Activated T-cell treated with anti-CD3 and anti-CD28 coated beads for 48 hours (primary cell): Measurements from ENCODE around the gene TASP1.
"Not testable (repeated sequence)": the region's sequence is repeated elsewhere in the genome, so short reads cannot be mapped to it uniquely, and the experiment has no call there.

Experiments
- DNase-seq: peaks from one replicate; pipeline ENCODE4 v3.0.0-alpha.2; 2020; ENCODE audit warnings: low read depth

Gene TASP1

DNA sequence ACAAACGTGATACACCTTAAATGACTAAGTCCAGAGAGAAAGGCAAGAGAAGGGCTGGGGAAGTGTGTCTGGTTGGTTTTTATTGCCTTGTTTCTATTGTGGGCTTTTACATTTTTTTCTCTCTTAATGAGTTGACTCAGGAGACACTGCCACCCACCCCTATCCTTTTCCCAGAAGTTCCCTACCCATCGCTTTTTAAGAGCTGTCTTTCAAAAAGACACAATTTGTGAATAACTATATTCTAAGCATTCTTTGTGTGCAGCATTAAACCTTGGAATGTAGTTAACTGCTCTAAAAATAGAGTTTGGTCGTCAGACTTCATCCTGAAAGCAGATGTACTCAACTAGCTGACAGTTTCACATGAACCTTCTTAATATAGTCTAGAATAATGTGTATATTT lies 242.7 kb downstream of the TASP1 start:
- no peak for DNase-seq

DNA sequence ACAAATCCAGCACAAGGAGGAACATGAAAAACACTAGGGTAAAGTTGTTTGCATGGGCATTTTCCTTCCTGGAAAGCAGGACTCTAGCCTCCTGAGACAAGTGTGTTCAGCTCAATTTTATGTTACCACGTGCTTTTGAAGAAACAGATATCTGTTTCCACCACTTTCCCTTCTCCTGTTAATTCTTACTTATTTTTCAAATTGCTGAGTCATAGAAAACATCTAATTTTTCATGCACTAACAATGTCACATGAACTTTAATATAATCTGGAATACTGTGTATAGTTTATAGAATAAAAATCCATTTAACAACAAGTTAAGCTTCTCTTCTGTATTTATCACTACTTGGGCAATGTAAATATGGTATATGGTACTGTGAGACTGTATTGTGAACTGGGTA lies 243.5 kb downstream of the TASP1 start:
- no peak for DNase-seq

DNA sequence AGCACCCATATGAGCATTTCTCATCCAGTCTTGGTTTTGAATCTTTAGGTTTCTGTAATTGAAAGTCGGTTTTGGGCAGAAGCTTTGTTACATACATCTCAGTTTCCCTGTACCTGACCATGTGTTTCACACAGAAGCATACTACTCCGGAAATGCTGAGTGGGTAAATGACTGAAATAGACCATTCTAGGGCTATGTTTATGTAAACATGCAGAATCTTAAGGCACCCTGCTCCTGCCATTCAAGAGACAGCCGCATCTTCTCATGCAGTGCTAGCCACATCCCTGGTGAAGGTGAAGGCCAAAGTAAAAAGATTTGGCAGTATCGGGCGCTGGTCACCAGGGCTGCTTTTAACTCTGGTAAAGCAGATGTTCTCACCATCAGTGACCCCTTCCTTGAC lies 246.3 kb downstream of the TASP1 start:
- no peak for DNase-seq

DNA sequence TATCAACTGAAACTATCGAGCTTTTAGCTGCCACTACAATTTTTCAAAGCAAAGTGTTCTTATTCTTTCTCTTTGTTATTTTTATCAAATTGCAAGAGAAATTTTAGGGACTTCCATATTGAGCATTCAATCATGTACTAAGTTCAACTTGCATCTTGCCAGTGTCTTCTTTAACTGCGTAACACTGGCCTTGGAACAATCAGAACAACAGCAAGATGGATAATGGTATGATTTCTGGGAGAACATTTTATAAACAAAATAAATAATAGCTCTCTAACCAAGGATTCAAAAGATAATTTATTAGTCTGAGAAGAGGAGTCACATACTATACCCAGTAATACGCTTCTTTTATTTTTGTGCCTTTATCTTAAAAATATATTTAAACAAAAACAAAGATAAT lies 249.6 kb downstream of the TASP1 start:
- DNase-seq, result no peak

DNA sequence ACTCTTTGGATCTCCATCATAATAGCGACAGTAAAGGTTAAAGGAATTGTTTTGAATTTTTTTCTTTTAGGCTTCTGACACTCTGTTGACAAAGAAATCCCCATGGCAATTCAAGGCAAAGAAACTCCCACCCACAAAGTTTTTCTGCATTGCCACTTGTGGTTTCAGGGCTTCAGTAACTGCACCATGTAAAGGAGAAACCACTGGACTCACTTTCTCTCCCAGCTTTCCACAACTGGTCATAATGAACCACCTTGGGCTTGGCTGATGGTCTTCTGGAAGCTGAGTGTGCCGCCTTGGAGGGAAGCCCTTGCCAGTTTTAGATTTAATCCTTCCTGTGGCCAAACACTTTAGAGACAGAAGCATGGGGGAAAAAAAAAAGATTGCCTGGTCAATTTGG lies 254.6 kb downstream of the TASP1 start:
- DNase-seq, result no peak

DNA sequence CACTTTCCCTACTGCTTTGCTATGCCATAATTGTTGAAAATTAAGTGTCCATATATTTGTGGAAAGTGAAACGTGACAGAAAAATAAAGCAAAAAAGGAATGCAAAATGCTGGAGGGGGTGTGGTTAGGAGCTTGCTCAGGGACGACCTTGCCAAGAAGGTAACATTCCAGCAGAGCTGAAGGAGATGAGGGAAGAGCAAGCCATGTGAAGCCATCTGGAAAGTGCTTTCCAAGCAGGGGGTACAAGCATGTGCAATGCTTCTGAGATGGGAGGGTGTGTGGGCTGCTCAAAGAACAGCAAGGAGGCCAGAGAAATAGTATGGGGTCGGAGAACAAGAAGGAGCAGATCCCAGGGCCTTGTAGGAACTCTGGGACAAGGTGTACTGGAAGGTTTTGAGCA lies 255.9 kb downstream of the TASP1 start:
- DNase-seq, result no peak

DNA sequence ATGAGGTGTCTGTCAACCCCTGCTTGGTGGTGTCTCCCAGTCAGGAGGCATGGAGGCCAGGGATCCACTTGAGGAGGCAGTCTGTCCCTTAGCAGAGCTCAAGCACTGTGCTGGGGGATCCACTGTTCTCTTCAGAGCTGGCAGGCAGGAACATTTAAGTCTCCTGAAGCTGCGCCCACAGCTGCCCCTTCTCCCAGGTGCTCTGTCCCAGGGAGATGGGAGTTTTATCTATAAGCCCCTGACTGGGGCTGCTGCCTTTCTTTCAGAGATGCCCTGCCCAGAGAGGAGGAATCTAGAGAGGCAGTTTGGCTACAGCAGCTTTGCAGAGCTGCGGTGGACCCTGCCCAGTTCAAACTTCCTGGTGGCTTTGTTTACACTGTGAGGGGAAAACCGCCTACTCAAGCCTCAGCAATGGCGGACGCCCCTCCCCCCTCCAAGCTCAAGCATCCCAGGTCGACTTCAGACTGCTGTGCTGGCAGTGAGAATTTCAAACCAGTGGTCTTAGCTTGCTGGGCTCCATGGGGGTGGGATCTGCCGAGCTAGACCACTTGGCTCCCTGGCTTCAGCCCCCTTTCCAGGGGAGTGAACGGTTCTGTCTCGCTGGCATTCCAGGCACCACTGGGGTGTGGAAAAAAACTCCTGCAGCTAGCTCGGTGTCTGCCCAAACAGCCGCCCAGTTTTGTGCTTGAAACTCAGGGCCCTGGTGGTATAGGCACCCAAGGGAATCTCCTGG lies 258.1 kb downstream of the TASP1 start:
- not testable (repeated sequence) for DNase-seq

DNA sequence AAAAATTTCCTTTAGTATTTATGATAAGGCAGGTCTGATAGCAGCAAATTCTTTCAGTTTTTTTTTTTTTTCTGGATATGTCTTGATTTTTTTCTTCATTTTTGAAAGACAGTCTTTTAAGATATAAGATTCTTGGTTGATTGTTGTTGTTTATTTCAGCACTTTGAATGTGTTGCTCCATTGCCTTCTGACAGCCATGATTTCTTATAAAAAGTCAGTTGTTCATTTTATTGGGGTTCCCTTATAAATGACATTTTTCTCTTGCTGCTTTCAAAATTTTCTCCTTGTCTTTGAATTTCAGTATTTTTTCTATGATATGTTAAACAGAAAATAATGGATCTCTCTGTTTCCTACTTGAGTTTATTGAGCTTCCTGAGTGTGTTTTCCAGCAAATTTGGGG lies 265.3 kb downstream of the TASP1 start:
- no peak for DNase-seq

DNA sequence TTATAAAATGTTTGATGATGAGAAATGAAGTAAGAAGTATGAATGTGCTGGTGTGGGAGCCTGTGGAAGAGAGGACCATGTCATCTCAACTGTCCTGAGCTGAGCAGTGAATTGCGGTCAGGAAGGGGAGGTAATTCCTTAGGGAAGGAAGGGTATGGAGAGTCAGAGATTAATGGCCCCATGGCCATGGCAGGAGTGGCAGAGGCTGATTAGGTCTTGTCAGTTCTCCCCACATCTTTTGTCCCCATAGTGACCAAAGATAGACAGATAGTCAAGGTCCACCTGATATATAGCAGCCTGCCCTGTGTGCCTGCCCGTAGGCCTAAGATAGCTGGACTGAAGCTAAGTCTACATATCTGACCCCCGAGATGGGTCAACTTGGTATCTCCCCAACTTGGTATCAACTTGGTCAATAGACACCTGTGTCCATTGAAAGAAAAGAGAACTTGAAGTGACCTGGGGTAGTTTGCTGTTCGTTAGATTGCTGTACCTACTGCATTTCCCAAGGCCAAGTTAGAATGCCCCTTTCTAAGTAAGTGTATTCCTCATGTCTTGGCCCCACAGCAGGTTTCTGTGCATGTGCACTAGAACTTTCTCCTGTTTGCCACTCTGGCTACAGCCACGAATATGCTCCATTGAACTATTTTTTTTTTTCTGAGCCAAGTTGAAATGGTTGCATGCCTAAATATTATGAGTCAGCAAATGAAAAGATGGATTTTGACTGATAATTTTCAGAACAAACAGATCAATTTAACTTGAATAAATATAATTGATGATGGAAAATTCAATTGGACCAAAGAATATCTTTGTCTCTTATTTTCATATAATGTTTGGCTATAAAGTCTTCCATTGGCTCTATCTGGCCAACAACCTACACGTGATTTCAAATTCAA lies 274.2 kb downstream of the TASP1 start:
- DNase-seq, result no peak

DNA sequence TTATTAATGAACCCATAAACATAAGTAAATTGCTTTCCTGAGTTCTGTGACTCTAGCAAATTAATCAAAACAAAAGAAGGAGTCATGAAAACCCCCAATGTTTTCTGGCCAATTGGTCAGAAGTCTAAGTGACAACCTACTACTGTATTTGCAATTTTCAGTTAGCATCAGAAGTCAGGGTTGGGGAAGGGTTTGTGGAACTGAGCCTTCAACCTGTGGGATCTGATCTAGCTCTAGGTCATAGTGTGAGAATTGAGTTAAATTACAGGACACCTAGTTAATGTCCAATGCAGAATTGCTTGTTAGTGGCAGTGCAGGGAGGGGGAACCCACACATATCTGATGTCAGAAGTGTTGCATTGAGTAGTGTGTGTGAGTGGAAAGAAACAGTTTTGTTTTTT lies 275.3 kb downstream of the TASP1 start:
- no peak for DNase-seq

DNA sequence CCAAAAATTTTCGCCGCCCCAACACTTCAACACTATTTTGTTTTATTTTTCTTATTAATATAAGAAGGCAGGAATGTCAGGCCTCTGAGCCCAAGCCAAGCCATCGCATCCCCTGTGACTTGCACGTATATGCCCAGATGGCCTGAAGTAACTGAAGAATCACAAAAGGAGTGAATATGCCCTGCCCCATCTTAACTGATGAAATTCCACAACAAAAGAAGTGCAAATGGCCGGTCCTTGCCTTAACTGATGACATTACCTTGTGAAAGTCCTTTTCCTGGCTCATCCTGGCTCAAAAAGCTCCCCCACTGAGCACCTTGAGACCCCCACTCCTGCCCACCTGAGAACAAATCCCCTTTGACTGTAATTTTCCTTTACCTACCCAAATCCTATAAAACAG lies 276.6 kb downstream of the TASP1 start:
- not testable (repeated sequence) for DNase-seq

DNA sequence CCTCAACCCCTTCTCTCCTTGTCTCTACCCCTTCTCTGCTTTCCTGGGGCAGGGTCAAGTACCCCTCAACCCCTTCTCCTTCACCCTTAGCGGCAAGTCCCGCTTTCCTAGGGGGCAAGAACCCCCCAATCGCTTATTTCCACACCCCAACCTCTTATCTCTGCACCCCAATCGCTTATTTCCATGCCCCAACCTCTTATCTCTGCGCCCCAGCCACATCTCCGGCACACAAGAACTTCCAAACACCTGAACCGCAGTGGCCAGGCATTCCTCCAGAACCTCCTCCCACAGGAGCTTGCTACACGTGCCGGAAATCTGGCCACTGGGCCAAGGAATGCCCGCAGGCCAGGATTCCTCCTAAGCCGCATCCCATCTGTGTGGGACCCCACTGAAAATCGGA lies 279.8 kb downstream of the TASP1 start:
- DNase-seq, result not testable (repeated sequence)

DNA sequence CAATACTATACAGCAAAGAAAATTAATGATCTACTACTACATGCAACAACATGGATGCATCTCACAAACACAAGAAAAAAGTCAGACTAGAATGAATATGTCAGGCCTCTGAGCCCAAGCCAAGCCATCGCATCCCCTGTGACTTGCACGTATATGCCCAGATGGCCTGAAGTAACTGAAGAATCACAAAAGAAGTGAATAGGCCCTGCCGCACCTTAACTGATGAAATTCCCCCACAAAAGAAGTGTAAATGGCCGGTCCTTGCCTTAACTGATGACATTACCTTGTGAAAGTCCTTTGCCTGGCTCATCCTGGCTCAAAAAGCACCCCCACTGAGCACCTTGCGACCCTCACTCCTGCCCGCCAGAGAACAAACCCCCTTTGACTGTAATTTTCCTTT lies 280.9 kb downstream of the TASP1 start:
- DNase-seq, result not testable (repeated sequence)

DNA sequence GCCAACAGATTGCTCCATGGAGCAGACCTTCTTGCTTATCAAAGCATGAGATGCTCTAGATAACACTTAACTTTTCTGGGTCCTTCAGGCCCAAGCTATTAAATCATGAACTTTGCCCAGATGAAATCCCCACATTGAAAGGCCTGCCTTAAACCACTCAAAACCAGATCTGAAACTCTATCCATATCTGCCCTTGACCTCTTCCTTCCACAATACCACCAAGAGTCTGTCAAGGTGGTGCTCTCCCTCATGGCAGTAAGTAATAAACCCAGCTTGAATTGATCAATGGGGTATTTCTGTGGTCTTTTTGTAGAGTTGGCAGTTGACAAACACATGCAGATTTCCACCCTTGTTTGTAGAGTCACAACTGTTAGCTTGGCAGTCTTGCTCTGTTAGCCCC lies 282.1 kb downstream of the TASP1 start:
- no peak for DNase-seq

DNA sequence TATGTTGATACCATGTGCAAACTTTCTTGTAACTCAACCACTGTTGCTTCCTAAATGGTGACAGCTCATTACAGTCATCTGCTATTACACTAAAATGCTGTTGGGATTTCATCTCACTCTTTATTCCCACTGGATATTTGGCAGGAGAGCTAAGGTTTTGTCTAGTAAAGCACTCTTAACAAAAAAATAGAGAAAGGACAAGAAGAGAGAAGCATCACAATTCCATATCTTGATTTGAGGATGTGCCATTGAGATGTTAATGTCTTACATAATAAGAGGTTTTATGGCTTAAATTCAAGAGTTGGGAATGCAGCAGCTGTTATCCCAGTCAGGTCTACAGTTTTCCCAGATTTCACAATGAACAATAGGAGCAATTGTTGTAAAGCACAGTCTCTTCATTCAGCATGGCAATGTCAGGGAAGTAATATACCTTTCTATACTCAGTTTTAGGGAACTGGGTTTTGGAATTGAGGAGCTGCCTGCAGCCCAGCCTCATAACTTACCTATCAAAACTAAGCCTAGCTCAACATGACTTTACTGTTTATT lies 282.7 kb downstream of the TASP1 start:
- no peak for DNase-seq

DNA sequence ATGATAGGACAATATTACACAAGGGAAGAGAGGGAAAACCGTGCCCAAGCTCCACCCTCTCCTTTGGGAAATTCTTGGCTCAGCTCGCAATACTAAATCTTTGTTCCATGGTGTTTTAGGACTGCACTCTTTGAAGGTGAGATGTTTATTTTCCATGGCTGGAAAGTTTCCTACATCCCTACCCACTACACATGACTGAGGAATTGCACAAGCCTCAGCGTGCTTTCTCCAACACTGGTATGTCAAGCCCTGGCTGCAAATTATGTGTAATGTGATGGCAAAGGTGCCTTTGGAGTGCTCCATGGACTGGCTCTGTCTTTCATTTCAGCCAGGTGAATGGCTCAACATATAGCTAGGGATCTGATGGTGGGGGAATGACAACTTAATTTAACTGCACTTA lies 283.3 kb downstream of the TASP1 start:
- DNase-seq, result no peak

DNA sequence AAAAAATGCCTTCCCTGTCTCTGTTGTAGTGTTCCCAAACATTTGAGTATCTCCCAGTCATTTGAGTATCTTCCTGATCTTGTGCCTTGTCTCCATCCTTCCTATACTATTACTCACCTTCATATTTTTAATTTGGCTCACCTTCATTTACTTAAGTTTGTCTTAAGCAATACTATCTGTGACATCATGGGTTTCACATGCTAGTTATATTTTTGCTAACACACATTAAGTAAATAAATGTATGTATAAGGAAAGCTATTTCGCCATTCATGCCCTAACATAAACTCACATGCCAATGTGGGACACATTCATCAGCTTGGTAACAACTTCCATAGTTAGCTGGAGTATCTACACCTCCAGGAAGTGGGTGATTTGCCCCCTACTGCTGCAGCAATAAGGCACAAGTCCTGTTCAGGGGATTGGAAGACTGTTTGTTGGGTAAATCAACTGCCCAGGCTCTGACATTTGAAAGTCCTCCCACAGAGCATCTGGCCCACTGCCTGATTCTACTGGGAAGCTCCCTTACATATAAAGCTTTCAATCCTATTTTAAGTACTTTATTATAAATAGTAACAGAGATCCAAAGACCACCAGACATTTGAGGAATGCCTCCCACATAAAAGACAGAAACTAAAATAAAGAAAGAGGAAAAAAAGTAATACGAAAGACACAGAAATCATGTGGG lies 285.3 kb downstream of the TASP1 start:
- DNase-seq, result no peak

DNA sequence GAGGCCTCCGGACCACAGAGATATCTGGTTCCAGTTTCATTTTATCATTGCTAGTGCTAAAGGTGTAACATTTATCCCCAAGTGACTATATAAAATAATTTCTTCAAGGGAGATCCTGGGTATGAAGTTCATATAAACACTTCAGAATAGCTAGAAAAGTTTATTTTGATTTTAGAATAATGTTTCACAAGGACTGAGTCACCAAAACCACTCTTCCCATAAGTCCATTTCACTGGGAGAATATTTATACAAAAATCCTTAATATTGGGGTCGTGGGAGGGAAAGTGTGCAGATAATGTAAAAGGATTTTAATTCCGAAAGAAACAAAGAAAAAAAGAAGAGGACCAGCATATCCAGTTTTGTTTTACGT lies 289.5 kb downstream of the TASP1 start:
- DNase-seq, result no peak

DNA sequence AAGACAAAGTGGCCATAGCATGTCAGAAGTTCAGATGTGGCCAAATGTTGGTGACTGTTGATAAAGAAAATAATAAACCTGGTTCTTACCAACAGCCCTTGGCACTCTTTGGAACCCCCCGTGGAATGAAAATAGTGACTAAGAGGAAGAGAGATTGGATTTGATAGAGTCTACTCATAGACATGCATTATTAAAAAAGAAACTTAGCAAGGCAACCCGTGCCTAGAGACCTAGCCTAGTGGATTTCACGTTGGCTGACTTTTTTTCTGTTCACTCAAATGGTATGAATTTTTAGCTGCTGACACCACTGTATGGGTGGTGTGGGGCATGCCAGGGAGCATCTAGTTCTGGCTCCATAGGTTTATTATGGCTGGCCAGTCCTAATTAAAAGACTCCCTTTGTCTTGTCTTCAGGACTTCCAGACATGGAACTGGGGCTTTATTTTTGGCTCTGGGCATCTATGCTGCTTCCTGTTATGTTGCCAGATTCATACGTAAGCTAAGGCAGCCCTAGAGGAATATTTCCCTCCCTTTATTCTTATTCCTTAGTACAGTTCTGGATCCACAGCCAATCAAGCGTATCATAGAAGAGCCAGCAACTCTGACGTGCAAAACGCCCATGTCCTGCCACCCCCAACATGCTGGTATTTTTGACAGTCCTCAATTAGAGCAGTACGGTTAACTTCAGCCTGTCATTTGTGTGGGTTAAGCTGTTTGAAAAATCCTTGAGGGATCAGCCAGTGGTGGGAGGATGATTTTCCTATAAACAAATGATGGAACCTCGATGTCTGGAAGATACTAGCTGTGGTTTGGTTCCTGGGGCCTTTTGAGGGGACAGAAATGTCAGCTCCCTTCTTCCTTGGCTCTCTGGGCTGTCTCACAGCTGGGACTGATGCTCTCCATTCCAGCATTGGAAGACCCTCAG lies 290.2 kb downstream of the TASP1 start:
- no peak for DNase-seq

DNA sequence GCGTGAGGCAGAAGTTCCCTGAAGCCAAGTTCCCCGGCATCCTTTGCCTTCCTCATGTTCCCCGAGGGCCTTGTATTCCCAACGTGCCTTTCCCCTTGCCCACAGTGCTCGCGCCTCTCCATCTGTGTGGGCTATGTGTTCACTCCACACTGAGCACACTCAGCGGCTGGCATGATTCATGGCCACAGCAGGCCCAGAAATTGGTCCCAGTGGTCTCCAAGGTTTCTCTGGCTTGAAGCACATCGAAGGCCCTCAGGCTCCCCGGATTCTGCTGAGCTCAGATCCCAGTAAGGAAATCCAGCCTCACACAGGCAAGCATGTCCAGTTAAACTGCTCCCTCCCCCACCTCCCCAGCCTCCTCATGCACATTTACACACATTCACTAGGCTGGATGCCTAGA lies 294.1 kb downstream of the TASP1 start:
- no peak for DNase-seq

DNA sequence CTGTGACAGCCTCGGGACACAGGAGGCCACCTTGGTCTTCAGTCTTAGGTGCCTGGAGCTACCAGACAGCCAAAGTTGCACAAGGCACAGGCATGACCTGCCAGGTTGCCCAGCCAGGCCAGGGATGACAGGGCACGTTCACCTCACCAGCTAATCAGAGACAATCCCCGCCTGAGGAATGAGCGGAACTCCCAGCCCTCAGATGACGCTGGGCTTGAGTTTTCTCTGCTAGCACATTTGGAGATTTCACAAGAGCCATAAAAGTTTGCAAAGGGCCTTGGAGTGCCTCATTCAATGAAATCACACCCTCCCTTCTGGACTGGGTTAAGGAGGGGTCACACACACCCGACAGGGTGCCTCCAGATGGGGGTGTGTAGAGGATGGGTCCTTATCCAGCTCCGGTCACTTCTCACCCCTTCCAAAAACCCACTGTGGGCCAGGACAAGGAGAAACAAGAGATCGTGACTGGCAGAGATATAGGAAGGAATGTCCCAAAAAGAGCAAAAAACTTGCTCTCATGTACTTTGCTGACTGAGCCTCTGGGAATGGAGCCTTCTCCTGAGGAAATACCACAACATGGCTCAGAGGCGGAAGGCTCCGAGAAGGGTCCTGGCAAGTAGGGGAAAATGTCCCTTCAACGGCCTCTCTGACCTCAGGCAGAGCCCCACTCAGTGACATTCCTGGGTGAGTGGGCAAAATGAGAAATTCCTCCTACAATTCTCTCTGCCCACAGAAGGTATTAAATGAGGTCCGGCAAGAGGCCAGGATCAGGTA lies 296.1 kb downstream of the TASP1 start:
- DNase-seq, result no peak
